Measurements from ENCODE around the gene PAQR5.

- TF ChIP-seq CTCF (IDR thresholded peaks at IDR 0.05) = no peak
- TF ChIP-seq POLR2AphosphoS5 (IDR thresholded peaks at IDR 0.05; ENCODE audit: low read depth, low read length) = no peak
- TF ChIP-seq REST (IDR thresholded peaks at IDR 0.05; ENCODE audit: insufficient read depth in 1 of 2, low read depth in 2 of 2, low read length in 1 of 2) = no peak
- no peak for TF ChIP-seq SIN3A (IDR thresholded peaks at IDR 0.05; ENCODE audit: borderline replicate concordance, insufficient read depth, low read depth, low read length)
- no peak for TF ChIP-seq TCF7L2 (IDR thresholded peaks at IDR 0.05; ENCODE audit: low read depth, low read length)
Measured at GRCh38 chr15:69302929-69303328, 4.2 kb downstream of the PAQR5 start.
